IMR-90 (cell line): ENCODE data around the gene ZNF584. TPM values are rescaled to one million over a fixed set of nuclear protein-coding genes. Genes with fewer than 3 reads are reported as not detected.
"Not testable (repeated sequence)": the region's sequence is repeated elsewhere in the genome, so short reads cannot be mapped to it uniquely, and the experiment has no call there.

Experiments
- ATAC-seq: fragments of 200-7000 bp; cut with Tn5 transposase; 2 replicates; pipeline ENCODE4 v1.9.1; 2020; ENCODE audit warnings: low read depth, mild to moderate bottlenecking, moderate library complexity
- BruUV-seq: library from RNA; stranded (reverse); fragments of 400-500 nt; replicated peaks from 2 replicates; lab custom pipeline; 2021; lab: Mats Ljungman, UMichigan
- CTCF ChIA-PET: fragments of 300-600 bp; formaldehyde crosslinking; extraction: SDS; loops from one replicate; lab custom pipeline; 2021; ENCODE audit warnings: antibody characterized with exemption; lab: Yijun Ruan, JAX
- POLR2A ChIA-PET: fragments of 300-600 bp; sonication (Branson Sonifier 250); formaldehyde crosslinking; loops from one replicate; lab custom pipeline; 2022; ENCODE audit warnings: antibody characterized with exemption; ENCODE audit not compliant: unreplicated experiment; lab: Charles Lee
- DNase-seq: peaks from one replicate; pipeline ENCODE4 v3.0.0; 2013
- H2AFZ ChIP-seq: replicated peaks from 2 replicates; pipeline ENCODE3; 2013; ENCODE audit warnings: low read length, mild to moderate bottlenecking; ENCODE audit not compliant: poor library complexity
- H2AK5ac ChIP-seq: 2 replicates; pipeline ENCODE4 v1.6.1; 2013; ENCODE audit warnings: low read depth, low read length, inconsistent platforms
- H2AK9ac ChIP-seq: replicated peaks from 2 replicates; pipeline ENCODE3; 2013; ENCODE audit warnings: mild to moderate bottlenecking, low read depth, low read length, moderate library complexity; ENCODE audit not compliant: poor library complexity
- H2BK120ac ChIP-seq: 2 replicates; pipeline ENCODE4 v1.6.1; 2013; ENCODE audit warnings: low read depth, low read length, inconsistent platforms
- H2BK15ac ChIP-seq: 3 replicates; pipeline ENCODE4 v1.6.1; 2013; ENCODE audit warnings: low read depth, low read length, inconsistent platforms
- H2BK20ac ChIP-seq: 2 replicates; pipeline ENCODE4 v1.6.1; 2013; ENCODE audit warnings: low read depth, mild to moderate bottlenecking, inconsistent platforms, low read length, moderate library complexity
- H2BK5ac ChIP-seq: 2 replicates; pipeline ENCODE4 v1.6.1; 2013; ENCODE audit warnings: mild to moderate bottlenecking, low read depth, low read length, inconsistent platforms; ENCODE audit not compliant: poor library complexity, severe bottlenecking
- H3K14ac ChIP-seq: replicated peaks from 2 replicates; pipeline ENCODE4 v1.6.1; 2013; ENCODE audit warnings: low read depth, low read length, inconsistent platforms
- H3K18ac ChIP-seq: 2 replicates; pipeline ENCODE4 v1.6.1; 2013; ENCODE audit warnings: low read depth, low read length, control low read depth
- H3K23ac ChIP-seq: 2 replicates; pipeline ENCODE4 v1.6.1; 2013; ENCODE audit warnings: low read depth, low read length, inconsistent platforms
- H3K27ac ChIP-seq: 2 replicates; pipeline ENCODE4 v1.5.1; 2013; ENCODE audit warnings: mild to moderate bottlenecking, control low read depth, low read length; ENCODE audit not compliant: insufficient read depth
- H3K27me3 ChIP-seq: 2 replicates; pipeline ENCODE4 v1.6.1; 2013; ENCODE audit warnings: low read length; ENCODE audit not compliant: control insufficient read depth, insufficient read depth
- H3K36me3 ChIP-seq: 2 replicates; pipeline ENCODE4 v1.6.1; 2013; ENCODE audit warnings: low read length, mixed read lengths; ENCODE audit not compliant: control insufficient read depth, insufficient read depth
- H3K4ac ChIP-seq: 2 replicates; pipeline ENCODE4 v1.6.1; 2013; ENCODE audit warnings: low read depth, low read length, inconsistent platforms
- H3K4me1 ChIP-seq: 2 replicates; pipeline ENCODE4 v1.6.1; 2013; ENCODE audit warnings: low read length, mixed read lengths; ENCODE audit not compliant: control insufficient read depth, insufficient read depth
- H3K4me2 ChIP-seq: 2 replicates; pipeline ENCODE4 v1.6.1; 2013; ENCODE audit warnings: low read depth, mild to moderate bottlenecking, control low read depth, low read length, moderate library complexity
- H3K4me3 ChIP-seq: 2 replicates; pipeline ENCODE4 v1.5.1; 2013; ENCODE audit warnings: low read depth, mild to moderate bottlenecking, control low read depth, low read length, moderate library complexity; ENCODE audit not compliant: insufficient read depth
- H3K56ac ChIP-seq: 2 replicates; pipeline ENCODE4 v1.6.1; 2013; ENCODE audit warnings: low read length, inconsistent platforms; ENCODE audit not compliant: insufficient read depth; ENCODE audit errors: extremely low read depth
- H3K79me1 ChIP-seq, 2 experiments: 2 replicates each; pipeline ENCODE4 v1.6.1; 2013; ENCODE audit warnings: low read length in 2 of 2, inconsistent platforms in 1 of 2, low read depth in 1 of 2
- H3K9ac ChIP-seq: 2 replicates; pipeline ENCODE4 v1.6.1; 2013; ENCODE audit warnings: low read depth, low read length, control low read depth
- H3K9me1 ChIP-seq: 2 replicates; pipeline ENCODE4 v1.6.1; 2013; ENCODE audit warnings: low read length, inconsistent platforms; ENCODE audit not compliant: insufficient read depth
- H3K9me3 ChIP-seq: 2 replicates; pipeline ENCODE4 v1.6.1; 2013; ENCODE audit warnings: low read length; ENCODE audit not compliant: control insufficient read depth, insufficient read depth
- H4K20me1 ChIP-seq: 2 replicates; pipeline ENCODE4 v1.6.1; 2013; ENCODE audit warnings: low read length, inconsistent platforms; ENCODE audit not compliant: insufficient read depth
- H4K5ac ChIP-seq: 2 replicates; pipeline ENCODE4 v1.6.1; 2013; ENCODE audit warnings: mild to moderate bottlenecking, low read depth, low read length, control low read depth
- H4K8ac ChIP-seq, 2 experiments: 2 replicates each; pipeline ENCODE4 v1.6.1; 2013; ENCODE audit warnings: low read depth in 2 of 2, low read length in 2 of 2, control low read depth in 1 of 2, inconsistent platforms in 1 of 2
- H4K91ac ChIP-seq: 2 replicates; pipeline ENCODE4 v1.6.1; 2013; ENCODE audit warnings: low read depth, low read length, inconsistent platforms; ENCODE audit not compliant: insufficient read depth
- CEBPB ChIP-seq: IDR thresholded peaks from 2 replicates; pipeline ENCODE4 v1.6.1; 2012; ENCODE audit warnings: low read depth, low read length, improper control_type of control experiment
- MXI1 ChIP-seq: IDR thresholded peaks from 2 replicates; pipeline ENCODE4 v1.6.1; 2012; ENCODE audit warnings: low read depth, mild to moderate bottlenecking, low read length, moderate library complexity, borderline replicate concordance
- WGBS, 2 experiments: methylation state at CpG; one replicate each; pipeline versions ENCODE4 v1.1.5 to v1.1.7; 2013; ENCODE audit warnings: missing lambda C conversion rate in 2 of 2; ENCODE audit not compliant: insufficient read length in 1 of 2; ENCODE audit errors: extremely low coverage in 2 of 2; 5-methylcytosine and 5-hydroxymethylcytosine counted together
- dilution Hi-C: fragments of 300-500 bp; cut with HindIII; formaldehyde crosslinking; loops from one replicate; pipeline ENCODE4 v1.14.3; 2018; ENCODE audit warnings: low sequenced_read_pairs; ENCODE audit not compliant: unreplicated experiment
- in situ Hi-C: fragments of 300-500 bp; cut with MboI; formaldehyde crosslinking; loops from 3 replicates; pipeline ENCODE4 v1.14.3; 2019; ENCODE audit warnings: low sequenced_read_pairs, inconsistent platforms, mixed read lengths
- intact Hi-C: fragments of 100-400 bp; cut with micrococcal nuclease; formaldehyde crosslinking; loops from 2 replicates; pipeline ENCODE4 v1.10.0; 2022
- polyA plus RNA-seq, 3 experiments: library from polyadenylated mRNA; depleted of rRNA; stranded (reverse); fragments of >200 nt; gene quantifications; 2 replicates each; pipeline ENCODE4 v1.2.3, GENCODE V29; 2012; ENCODE audit warnings: low replicate concordance in 1 of 3
- total RNA-seq: library from RNA; depleted of rRNA; stranded (reverse); fragments of >200 nt; gene quantifications from 2 replicates; pipeline ENCODE4 v1.2.3, GENCODE V29; 2012

ZNF584 gene
- total and polyA plus RNA-seq, 2 of the 4 experiments (the other 2 are of a cell fraction) = 11.6 to 15.4 TPM

DNA sequence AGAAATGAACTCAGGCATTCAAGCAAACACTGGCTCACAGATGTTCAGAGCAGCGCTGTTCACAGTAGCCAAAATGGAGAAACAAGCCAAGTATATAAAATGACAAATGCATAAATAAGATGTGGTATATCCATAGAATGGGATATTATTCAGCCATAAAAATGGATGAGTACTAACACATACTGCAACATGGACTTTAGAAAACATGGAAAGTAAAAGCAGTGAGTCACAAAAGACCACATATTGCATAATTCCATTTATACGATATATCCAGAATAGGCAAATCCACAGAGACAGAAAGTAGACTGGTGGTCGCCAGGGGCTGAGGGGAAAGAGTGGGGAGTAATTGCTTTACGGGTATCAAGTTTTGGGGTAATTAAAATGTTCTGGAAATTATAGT, 34.2 kb upstream of the ZNF584 start:
- Histone ChIP-seq H3K36me3 (no peaks in the 10 kb centered on the region), H2BK15ac (no peak overlapping the region), H3K27me3 (no peaks in the 10 kb centered on the region), H2BK5ac (no peak overlapping the region), H3K9me1 (peaks cover 6% of the 10 kb centered on the region), H3K9me3 (no peaks in the 10 kb centered on the region), H4K91ac (no peak overlapping the region), H4K8ac (no peak overlapping the region), H4K5ac (no peak overlapping the region), H3K23ac (no peak overlapping the region), H3K14ac (no peak overlapping the region), H3K4me3 (no peak overlapping the region), H2AFZ (no peak overlapping the region), H3K4me2 (no peak overlapping the region), H3K79me1 (peaks cover 3 to 4% of the 10 kb centered on the region in 2 experiments; a peak in 3 of 4 replicates), H4K20me1 (no peaks in the 10 kb centered on the region), H2AK5ac (no peak overlapping the region), H3K9ac (no peak overlapping the region), H3K27ac (no peak overlapping the region), H2BK20ac (no peak overlapping the region), H3K4me1 (no peaks in the 10 kb centered on the region), H2BK120ac (no peak overlapping the region), H3K18ac (no peak overlapping the region), H3K56ac (no peak overlapping the region), H3K4ac (no peak overlapping the region), H2AK9ac (no peak overlapping the region)
- ChIA-PET POLR2A (no interaction called here), CTCF (no interaction called here)
- intact Hi-C loops (no loop called here), dilution Hi-C loops (no loop called here), in situ Hi-C loops (no loop called here)
- TF ChIP-seq CEBPB = peak; percentile 60
- no peak for TF ChIP-seq MXI1
- BruUV-seq = no TSS peak
- no CpG with 5 or more reads among the region's 4 CpGs for whole genome bisulfite sequencing, 2 experiments
- ATAC-seq = no peak
- peak; percentile 32 for DNase-seq

DNA sequence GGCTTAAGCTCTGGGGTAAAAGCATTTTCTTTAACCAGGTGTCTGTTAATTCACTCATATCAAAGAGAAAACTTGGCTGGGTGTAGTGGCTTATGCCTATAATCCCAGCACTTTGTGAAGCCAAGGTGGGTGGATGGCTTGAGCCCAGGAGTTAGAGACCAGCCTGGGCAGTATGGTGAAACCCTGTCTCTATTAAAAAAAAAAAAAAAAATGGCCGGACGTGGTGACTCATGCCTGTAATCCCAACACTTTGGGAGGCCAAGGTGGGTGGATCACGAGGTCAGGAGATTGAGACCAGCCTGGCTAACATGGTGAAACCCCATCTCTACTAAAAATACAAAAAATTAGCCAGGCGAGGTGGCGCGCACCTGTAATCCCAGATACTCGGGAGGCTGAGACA, 31.7 kb upstream of the ZNF584 start:
- H4K91ac ChIP-seq, H3K9ac ChIP-seq, H3K9me3 ChIP-seq, H4K5ac ChIP-seq, H2BK15ac ChIP-seq, H2BK120ac ChIP-seq, H2AK9ac ChIP-seq, DNase-seq, H3K27ac ChIP-seq, H4K8ac ChIP-seq, H3K18ac ChIP-seq, H3K4me3 ChIP-seq, H4K20me1 ChIP-seq, H3K4ac ChIP-seq, H2BK5ac ChIP-seq, H3K23ac ChIP-seq, H3K4me1 ChIP-seq, in situ Hi-C loops, H3K27me3 ChIP-seq, H2AFZ ChIP-seq, ATAC-seq, POLR2A ChIA-PET, BruUV-seq, dilution Hi-C loops, H3K36me3 ChIP-seq, intact Hi-C loops, CTCF ChIA-PET, H3K56ac ChIP-seq, H3K4me2 ChIP-seq, H2AK5ac ChIP-seq, H2BK20ac ChIP-seq, H3K14ac ChIP-seq: not testable (repeated sequence)
- WGBS, 2 experiments = 100% methylated on average over 1 of the region's 7 CpGs; no CpG with 5 or more reads in 1 of the 2 experiments
- peaks cover 9 to 20% of the 10 kb centered on the region in 2 experiments; a peak in 3 of 4 replicates for H3K79me1 ChIP-seq
- peaks cover 16% of the 10 kb centered on the region for H3K9me1 ChIP-seq
